ENCODE measurements around the gene PRAMEF4. TPM values are rescaled to one million over a fixed set of nuclear protein-coding genes. Genes with fewer than 3 reads are reported as not detected.
"Not testable (repeated sequence)": the region's sequence is repeated elsewhere in the genome, so short reads cannot be mapped to it uniquely, and the experiment has no call there.

PRAMEF4 gene
- not detected in 3 replicates for total RNA-seq (2021)
- Bru-seq, nascent RNA: not detected
- long read RNA-seq, experiment 1: 0 reads
- long read RNA-seq, experiment 2: 0 reads
- long read RNA-seq, experiment 3: 0 reads

- ATAC-seq; H3K4me1 Mint-ChIP-seq; H3K27ac Mint-ChIP-seq; POLR2A ChIA-PET; DNase-seq (ENCODE audit: low spot score); H3K27me3 Mint-ChIP-seq (ENCODE audit: low read depth); CTCF ChIA-PET; H3K4me3 Mint-ChIP-seq: not testable (repeated sequence)
- peaks cover 16% of the 10 kb centered on the region for H3K36me3 Mint-ChIP-seq
- H3K9me3 Mint-ChIP-seq: peaks cover 23% of the 10 kb centered on the region
These were observed at the start of gene PRAMEF4 for GRCh38 chr1:12886101-12886500. Gene PRAMEF4 (minus strand): TSS chr1:12886201. CDS start chr1:12883394, 2,807 bp downstream.

DNA sequence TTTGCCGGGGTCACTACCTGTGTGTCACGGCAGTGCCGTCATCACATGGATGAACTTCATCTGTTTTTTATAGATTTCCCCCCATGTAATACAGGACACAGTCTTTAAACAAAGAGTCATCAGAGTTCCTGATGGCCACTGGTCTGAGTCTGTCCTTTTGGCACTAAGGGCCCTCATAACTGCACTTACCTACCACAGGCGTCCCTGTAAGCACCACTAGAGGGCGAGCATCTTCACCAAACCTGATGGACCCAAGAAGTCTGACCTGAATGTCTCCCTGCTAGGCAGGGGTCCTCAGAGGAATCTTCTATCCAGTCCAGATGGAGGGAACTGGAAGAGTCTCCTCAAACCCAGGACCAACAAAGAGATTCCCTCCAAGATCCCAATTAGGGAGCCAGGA lies 38.4 kb upstream of the PRAMEF4 start:
- ATAC-seq; H3K4me1 Mint-ChIP-seq; H3K27ac Mint-ChIP-seq; H3K27me3 Mint-ChIP-seq (ENCODE audit: low read depth); CTCF ChIA-PET; POLR2A ChIA-PET; H3K9me3 Mint-ChIP-seq; H3K4me3 Mint-ChIP-seq; DNase-seq (ENCODE audit: low spot score); H3K36me3 Mint-ChIP-seq: not testable (repeated sequence)

GRCh38 chr1:12921749-12922148 lies 35.7 kb upstream of the PRAMEF4 start:
- H3K27me3 Mint-ChIP-seq (ENCODE audit: low read depth); CTCF ChIA-PET; DNase-seq (ENCODE audit: low spot score); ATAC-seq; POLR2A ChIA-PET; H3K36me3 Mint-ChIP-seq; H3K9me3 Mint-ChIP-seq; H3K27ac Mint-ChIP-seq; H3K4me1 Mint-ChIP-seq; H3K4me3 Mint-ChIP-seq: not testable (repeated sequence)

- not testable (repeated sequence) for H3K4me3 Mint-ChIP-seq
These were observed 30.3 kb upstream of the PRAMEF4 start, which contains the start of gene PRAMEF7 for GRCh38 chr1:12916310-12916709. Gene PRAMEF7 (plus strand): TSS chr1:12916610. CDS start chr1:12917693, 1,083 bp downstream.

GRCh38 chr1:12903793-12904572 lies 18.0 kb upstream of the PRAMEF4 start:
- H3K27ac Mint-ChIP-seq; POLR2A ChIA-PET; ATAC-seq; H3K4me1 Mint-ChIP-seq; CTCF ChIA-PET; H3K4me3 Mint-ChIP-seq; H3K36me3 Mint-ChIP-seq; H3K9me3 Mint-ChIP-seq; H3K27me3 Mint-ChIP-seq (ENCODE audit: low read depth); DNase-seq (ENCODE audit: low spot score): not testable (repeated sequence)

More at GRCh38 chr1:12916310-12916709, 30.3 kb upstream of the PRAMEF4 start, which contains the start of gene PRAMEF7:
- H3K9me3 Mint-ChIP-seq; H3K4me1 Mint-ChIP-seq; CTCF ChIA-PET; H3K36me3 Mint-ChIP-seq; H3K27me3 Mint-ChIP-seq (ENCODE audit: low read depth); H3K27ac Mint-ChIP-seq; ATAC-seq; POLR2A ChIA-PET; DNase-seq (ENCODE audit: low spot score): not testable (repeated sequence)

DNA sequence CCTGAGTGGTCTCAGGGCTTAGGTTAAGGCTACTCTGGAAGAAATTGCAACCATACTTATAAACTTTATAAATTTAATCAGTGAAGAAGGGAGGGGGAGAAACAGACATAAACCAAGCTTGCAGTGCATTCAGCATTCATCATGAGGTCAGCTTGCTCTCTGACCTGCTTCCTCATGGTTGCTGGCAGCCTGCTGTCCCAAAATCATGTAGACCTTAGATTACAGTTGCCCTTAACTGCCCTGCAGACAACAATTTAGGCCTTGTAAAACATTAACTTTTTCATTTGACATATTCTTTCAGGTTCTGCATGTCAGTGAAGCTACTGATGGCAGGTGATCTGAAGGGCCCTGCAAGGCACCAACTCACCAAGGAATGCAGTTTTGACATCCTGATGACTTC lies 13.2 kb upstream of the PRAMEF4 start:
- H3K4me3 Mint-ChIP-seq; H3K36me3 Mint-ChIP-seq; H3K9me3 Mint-ChIP-seq; CTCF ChIA-PET; H3K27ac Mint-ChIP-seq; H3K27me3 Mint-ChIP-seq (ENCODE audit: low read depth); ATAC-seq; POLR2A ChIA-PET; H3K4me1 Mint-ChIP-seq; DNase-seq (ENCODE audit: low spot score): not testable (repeated sequence)

DNA sequence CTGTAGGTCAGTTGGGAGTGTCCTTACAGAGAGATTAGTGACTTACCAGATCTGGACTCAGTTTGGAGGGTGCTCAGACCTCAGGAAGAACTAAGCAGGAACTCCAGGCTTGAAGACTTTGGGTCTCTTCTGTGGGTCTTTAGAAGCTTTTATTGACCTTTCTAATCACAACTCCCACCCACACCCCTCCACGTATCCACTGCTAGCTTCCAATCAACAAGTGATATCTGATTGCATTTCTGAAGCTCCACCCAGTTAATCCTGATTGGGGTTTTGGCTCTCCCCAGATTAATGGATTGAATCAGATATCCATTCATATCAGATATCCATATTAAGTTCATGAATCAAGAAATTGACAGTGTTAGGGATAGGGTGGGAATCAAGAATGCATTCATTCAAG lies 12.2 kb upstream of the PRAMEF4 start, which contains the start of gene PRAMEF10:
Gene PRAMEF10, minus strand, starts transcription at position 101 of the 400 bp plus-strand sequence. CDS start 2,423 bp downstream, outside the sequence.
- CTCF ChIA-PET; H3K4me1 Mint-ChIP-seq; ATAC-seq; POLR2A ChIA-PET; H3K36me3 Mint-ChIP-seq; DNase-seq (ENCODE audit: low spot score); H3K9me3 Mint-ChIP-seq; H3K27me3 Mint-ChIP-seq (ENCODE audit: low read depth); H3K4me3 Mint-ChIP-seq; H3K27ac Mint-ChIP-seq: not testable (repeated sequence)

DNA sequence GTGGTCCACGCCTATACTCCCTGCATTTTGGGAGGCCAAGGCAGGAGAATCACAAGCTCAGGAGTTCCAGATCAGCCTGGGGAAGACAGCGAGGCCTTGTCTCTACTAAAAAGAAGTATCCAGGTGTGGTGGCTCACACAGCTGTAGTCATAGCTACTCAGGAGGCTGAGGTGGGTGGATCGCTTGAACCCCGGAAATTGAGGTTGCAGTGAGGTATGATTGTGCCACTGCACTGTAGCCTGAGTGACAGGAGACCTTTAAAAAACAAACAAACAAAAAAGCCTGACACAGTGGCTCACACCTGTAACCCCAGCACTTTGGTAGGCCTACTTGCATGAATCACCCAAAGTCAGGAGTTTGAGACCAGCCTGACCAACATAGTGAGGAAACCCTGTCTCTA lies 7.5 kb downstream of the PRAMEF4 start:
- CTCF ChIA-PET: not testable (repeated sequence)

GRCh38 chr1:12863131-12863880 lies 22.7 kb downstream of the PRAMEF4 start:
- peaks cover 25% of the 10 kb centered on the region for H3K27me3 Mint-ChIP-seq (ENCODE audit: low read depth)
- peaks cover 41% of the 10 kb centered on the region for H3K36me3 Mint-ChIP-seq
- DNase-seq (ENCODE audit: low spot score); H3K4me1 Mint-ChIP-seq; H3K27ac Mint-ChIP-seq; H3K4me3 Mint-ChIP-seq; ATAC-seq; POLR2A ChIA-PET; CTCF ChIA-PET: not testable (repeated sequence)
- H3K9me3 Mint-ChIP-seq: peaks cover 55% of the 10 kb centered on the region

More for the DNA sequence above, 7.5 kb downstream of the PRAMEF4 start:
- H3K9me3 Mint-ChIP-seq: peaks cover 11% of the 10 kb centered on the region; the same call in 1 of the 2 replicates
- H3K4me1 Mint-ChIP-seq; H3K4me3 Mint-ChIP-seq; POLR2A ChIA-PET; H3K27ac Mint-ChIP-seq; ATAC-seq; H3K27me3 Mint-ChIP-seq (ENCODE audit: low read depth); DNase-seq (ENCODE audit: low spot score); H3K36me3 Mint-ChIP-seq: not testable (repeated sequence)

GRCh38 chr1:12856786-12857185 lies 29.2 kb downstream of the PRAMEF4 start, which contains the start of gene PRAMEF2:
Gene PRAMEF2 (plus strand): TSS chr1:12857086. CDS start chr1:12859010, 1,924 bp downstream.
- CTCF ChIA-PET; H3K4me1 Mint-ChIP-seq; H3K4me3 Mint-ChIP-seq; ATAC-seq; DNase-seq (ENCODE audit: low spot score); POLR2A ChIA-PET; H3K27ac Mint-ChIP-seq: not testable (repeated sequence)
- Mint-ChIP-seq H3K27me3 (ENCODE audit: low read depth) (peaks cover 35% of the 10 kb centered on the region), H3K9me3 (peaks cover 80% of the 10 kb centered on the region), H3K36me3 (peaks cover 64% of the 10 kb centered on the region)

Measured in WTC11 (cell line).